H4 (cell line): ENCODE data around the gene CPT1B. TPM values are rescaled to one million over a fixed set of nuclear protein-coding genes. Genes with fewer than 3 reads are reported as not detected.
"Not testable (repeated sequence)": the region's sequence is repeated elsewhere in the genome, so short reads cannot be mapped to it uniquely, and the experiment has no call there.

Source experiments
- DNase-seq: peaks from one replicate; pipeline ENCODE4 v3.0.0-alpha.2; 2015; ENCODE audit warnings: low spot score
- total RNA-seq: library from RNA; depleted of rRNA; stranded (reverse); fragments of >200 nt; shearing (Covaris generic); gene quantifications from 2 replicates; pipeline ENCODE4 v1.2.3, GENCODE V29; 2014; rRNA removed

CPT1B gene
- 2.0 and 2.4 TPM in 2 replicates for total RNA-seq

DNA sequence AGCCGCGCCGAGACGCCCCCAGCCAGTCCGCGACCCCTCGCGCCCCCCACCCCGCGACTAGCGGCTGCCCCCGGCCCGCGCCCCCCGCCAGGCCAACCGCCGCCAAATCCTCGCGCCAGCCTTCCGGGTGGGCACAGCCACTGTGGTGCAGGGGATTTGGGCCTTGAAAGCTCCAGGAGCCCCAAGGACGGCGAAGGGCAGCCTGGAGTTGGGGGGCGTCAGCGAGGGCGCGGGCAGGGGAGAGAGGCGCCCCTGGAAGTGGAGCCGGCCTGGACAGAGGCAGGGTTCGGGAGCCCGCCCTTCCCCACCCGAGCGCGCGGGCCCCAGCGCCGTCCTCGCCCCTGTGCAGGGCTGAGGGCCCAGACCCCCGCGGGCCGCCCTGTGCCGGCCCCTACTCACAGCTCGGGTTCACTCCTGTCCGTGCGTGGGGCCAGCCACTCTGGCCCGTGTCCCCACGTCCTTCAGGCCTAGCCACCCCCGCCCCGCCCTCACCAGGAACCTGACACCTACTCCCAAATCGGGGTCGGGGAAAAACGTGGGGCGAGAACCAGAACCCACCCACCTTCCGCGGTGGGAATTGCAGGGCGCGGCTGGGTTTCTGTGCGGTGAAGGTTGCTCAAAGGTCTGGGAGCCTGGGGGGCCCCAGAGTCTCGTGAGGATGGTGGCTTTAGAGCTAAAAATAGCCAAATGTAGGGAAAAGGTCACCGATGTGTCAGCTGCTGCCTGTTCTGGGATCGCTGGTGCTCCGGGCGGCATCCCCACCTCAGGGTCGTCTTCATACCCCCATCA is at the start of gene CPT1B:
CPT1B (minus strand) TSS at position 441 of the 789 bp plus-strand sequence. CDS start 512 bp downstream, outside the sequence.
- no peak for DNase-seq

DNA sequence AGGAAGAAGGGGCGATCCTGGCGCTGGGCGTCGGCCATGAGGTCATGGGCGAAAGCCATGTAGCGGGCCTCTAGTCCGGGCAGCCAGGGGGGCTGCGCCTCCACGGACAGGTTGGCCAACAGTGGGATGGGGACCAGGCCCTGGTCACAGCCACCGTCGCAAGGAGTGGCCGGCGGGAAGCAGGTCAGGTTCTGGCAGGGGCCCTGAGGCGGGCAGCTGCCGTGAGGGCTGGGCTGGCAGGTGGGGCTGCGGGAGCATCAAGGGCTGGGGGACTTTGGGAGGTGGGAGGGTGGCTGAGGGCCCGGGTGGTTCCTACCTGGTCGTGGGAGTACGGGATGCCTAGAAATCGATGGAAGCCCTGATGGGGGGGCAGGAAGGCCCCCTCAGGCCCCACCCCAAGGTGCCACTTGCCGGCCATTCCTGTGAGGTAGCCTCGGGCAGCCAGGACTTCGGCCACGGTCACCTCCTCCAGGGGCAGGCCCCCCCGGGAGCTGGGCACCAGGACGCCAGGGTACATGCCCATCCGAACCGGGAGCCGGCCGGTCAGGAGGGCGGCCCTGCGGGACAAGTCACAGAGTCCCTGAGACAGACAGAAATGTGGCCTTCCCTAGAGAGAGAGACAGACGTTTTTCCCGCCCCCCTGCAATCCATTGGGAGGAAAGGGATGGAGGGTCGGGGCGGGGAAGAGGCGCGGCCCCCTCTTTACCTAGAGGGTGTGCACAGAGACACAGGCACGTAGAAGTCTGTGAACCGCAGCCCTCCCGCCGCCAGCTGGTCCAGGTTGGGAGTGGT is 48.8 kb upstream of the CPT1B start:
- DNase-seq = no peak

- DNase-seq = no peak
Measured at GRCh38 chr22:50626314-50626849, 48.2 kb upstream of the CPT1B start.

DNA sequence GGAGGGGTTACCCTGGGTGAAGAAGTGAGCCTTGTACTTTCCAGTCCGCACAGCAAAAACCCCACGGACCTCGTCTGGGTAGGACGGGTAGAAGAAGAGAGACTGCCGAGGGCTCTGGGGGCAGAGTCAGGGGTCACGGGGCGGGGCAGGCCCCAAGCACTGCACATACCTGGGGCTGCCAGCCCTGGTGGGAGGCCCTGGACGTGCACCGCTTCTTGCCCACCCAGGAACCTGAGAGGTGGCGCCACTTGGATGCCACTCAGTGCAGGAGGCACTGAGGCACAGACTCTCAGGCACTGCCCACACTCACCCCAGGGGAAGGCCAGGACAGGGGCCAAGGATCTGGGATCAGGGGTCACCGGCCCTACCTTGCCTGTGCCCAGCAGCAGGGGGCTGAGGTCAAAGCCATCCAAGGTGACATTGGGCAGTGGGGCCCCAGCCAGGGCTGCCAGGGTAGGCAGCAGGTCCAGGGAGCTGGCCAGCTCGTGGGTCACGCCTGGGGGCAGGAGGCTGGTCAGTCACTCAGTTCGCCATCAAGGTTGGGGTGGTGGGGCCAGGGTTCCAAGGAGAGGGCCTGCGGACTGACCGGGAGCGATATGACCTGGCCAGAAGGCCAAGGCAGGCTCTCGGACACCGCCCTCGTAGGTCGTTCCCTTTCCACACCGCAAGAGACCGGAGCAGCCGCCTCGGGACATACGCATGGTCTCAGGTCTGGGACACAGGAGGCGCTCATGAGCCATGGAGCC is 47.5 kb upstream of the CPT1B start:
- DNase-seq = no peak

DNA sequence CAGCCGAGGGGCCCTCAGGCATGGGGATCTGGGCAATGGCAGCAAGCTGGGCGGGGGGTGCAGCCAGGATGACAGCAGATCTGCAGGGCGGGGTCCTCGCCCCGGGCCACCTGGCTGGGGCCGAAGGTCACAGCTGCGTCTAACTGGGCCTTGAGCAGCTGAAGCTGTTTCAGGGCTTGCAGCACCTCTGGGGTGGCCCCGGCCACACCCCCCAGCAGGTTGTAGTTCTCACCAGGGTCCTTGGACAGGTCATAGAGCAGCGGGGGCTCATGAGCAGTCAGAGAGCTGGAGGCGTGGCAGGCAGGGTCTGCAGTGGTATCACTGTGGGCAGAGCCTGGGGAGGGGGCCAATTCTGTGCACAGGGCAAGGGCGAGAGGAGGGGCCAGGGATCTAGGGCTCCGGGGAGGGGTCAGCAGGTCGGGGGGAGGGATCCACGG is 46.9 kb upstream of the CPT1B start:
- no peak for DNase-seq

- DNase-seq = no peak
Measured at GRCh38 chr22:50624347-50625130, 46.3 kb upstream of the CPT1B start.

GRCh38 chr22:50622723-50623327 is 44.6 kb upstream of the CPT1B start:
- DNase-seq = no peak

DNA sequence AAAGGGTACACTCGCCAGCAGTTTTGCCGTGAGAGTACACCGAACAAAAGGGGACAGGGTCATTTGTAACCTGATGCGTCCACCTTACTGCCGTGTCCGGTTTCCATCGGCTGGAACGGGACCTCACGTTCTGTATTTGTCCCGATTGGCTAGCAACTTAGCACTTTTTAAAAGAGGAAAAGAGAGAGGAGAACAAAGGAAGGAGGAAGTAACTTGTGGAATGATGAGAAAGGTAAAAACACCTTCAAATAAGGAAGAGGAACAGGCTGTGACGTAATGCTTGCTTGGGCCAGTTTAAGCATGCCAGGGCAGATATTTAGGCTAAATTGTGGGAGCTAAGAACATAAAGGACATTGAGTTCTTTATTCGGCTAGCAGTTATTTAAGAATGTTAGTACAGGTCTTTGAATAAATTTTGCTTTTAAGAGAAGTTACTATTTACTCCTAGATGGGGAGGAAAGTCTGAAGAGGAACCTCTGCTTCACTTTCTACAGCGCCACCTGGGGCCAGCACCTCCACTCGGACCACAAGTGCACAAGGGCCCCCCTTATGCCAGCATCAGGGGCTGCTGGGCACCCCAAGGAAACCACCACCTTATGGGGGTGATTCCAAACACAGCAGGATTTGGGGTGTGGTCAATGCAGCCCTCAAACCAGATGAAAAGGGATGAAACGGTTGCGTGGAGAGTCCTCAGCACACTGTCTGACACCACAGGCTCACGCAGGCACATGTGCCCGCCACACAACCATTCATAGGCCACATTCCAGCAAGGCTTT is 43.9 kb upstream of the CPT1B start:
- DNase-seq = no peak

- no peak for DNase-seq
Measured at GRCh38 chr22:50621356-50621880, 43.2 kb upstream of the CPT1B start.

GRCh38 chr22:50620593-50621355 is 42.5 kb upstream of the CPT1B start:
- peak; percentile 55 for DNase-seq

DNA sequence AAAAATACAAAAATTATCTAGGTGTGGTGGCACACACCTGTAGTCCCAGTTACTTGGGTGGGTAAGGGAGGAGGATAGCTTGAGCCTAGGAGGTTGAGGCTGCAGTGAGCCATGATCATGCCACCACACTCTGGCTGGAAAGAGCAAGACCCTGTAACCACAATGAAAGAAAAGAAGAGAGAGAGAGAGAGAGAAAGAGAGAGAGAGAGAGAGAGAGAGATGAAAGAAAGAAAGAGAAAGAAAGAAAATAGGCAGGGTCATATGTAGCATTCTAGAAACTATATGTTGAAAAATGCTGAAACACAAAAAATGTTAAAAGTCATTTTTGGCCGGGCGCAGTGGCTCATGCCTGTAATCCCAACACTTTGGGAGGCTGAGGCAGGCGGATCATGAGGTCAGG is 36.1 kb upstream of the CPT1B start:
- DNase-seq = not testable (repeated sequence)

DNA sequence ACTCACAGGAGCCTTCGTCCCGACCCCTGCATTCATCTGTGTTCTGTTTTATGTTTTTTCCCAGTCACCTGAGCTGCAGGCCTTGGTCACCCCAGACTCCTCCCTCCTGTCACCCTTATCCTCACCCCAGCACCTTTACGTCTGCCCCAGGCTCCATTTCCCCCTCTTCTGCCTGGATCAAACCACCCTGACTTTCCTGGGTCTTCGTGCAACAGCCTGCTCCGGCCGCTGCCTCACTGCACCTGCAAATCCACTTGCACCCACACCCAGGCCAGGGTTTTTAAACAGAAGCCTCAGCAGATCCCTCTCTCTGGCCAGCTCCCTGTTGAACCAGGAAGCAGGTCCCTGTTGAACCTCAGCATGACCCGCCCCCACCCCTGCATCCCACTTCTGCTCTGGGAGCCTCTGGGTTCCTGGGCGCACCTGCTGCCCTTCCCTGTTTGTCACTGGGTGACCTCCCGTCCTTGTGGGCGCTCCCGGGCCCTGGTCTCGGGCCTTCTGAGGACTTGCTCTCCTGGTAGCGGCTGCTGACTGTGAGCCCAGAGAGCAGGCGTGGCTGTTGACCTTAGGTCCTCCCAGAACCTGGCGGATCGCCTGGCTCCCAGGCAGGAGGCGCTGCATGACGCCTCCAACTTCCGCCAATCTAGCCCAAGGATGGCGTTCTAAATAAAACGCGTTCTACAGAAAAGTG is 35.2 kb upstream of the CPT1B start:
- no peak for DNase-seq

GRCh38 chr22:50612528-50613221 is 34.4 kb upstream of the CPT1B start:
- no peak for DNase-seq

DNA sequence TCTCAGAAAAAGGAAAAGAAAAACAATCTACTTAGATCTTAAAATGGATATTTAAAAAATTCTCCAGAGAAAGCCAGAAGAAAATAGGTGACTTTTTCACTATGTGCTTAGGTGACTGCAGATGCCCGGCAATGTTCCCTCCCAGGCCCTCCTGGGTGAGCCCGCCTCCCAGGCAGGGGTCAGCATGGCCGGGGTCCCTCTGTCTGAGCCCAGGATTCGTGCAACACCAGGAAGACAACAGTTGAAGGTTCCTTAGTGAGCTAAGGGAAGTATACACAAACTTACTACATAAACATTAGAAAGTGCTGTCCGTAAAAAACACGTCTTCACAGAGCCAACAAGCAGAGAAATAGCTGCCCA is 33.9 kb upstream of the CPT1B start:
- no peak for DNase-seq

DNA sequence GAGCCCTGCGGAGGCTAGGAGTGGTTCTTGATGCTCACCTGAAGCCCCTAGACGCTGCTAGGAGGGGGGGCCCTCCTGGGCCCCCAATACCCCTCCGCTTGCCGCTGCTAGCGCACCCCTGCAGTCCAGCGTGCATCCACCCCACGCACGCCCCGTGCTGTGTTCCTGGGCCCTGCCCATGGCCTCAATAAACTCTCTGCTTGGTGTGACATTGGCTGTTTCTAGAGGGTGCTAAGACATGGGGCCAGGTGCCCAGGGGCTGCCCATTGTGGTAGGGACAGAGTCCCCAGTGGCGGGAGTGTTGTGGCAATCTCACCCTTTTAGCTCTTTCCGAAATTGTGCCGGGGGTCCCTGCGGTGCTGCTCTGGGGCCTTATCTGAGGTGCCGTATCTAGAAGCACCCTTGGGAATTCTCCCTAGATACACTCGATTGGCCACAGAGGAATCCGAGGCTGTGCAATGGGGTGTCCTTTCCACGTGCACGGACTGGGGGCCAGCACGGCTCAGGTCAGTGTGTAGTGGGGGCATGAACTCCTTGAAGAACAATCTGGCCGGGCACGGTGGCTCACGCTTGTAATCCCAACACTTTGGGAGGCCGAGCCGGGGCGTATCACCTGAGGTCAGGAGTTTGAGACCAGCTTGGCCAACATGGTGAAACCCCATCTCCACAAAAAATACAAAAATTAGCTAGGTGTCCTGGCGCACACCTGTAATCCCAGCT is 33.3 kb upstream of the CPT1B start:
- no peak for DNase-seq

DNA sequence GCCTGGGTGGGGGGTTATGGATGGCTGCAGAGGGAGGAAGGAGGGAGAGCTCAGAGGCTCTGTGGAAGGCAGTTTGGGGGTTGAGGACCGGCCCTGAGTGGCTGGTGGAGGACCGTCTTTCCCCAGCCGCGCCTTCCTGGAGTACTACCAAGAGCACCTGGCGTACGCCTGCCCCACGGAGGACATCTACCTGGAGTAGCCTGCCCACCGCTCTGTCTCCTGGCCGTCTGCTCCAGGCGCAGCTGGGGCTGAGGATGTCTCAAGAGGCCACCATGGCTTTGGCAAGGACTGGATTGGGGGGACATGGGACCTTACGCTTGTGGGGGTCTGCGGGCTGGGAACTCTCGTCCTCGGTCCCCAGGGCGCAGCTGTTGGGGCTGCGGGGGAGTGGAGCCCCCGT is 32.4 kb upstream of the CPT1B start:
- DNase-seq = no peak

GRCh38 chr22:50610041-50610451 is 31.8 kb upstream of the CPT1B start:
- no peak for DNase-seq
